GM19023 (cell line): ENCODE results near the gene HECA.
"Not testable (repeated sequence)": the region's sequence is repeated elsewhere in the genome, so short reads cannot be mapped to it uniquely, and the experiment has no call there.

ENCODE experiments used
- ATAC-seq: cut with Tn5 transposase; IDR thresholded peaks from one replicate; pipeline ENCODE4 v1.9.1; 2021; ENCODE audit warnings: mild to moderate bottlenecking, moderate library complexity; ENCODE audit not compliant: unreplicated experiment

Gene HECA

DNA sequence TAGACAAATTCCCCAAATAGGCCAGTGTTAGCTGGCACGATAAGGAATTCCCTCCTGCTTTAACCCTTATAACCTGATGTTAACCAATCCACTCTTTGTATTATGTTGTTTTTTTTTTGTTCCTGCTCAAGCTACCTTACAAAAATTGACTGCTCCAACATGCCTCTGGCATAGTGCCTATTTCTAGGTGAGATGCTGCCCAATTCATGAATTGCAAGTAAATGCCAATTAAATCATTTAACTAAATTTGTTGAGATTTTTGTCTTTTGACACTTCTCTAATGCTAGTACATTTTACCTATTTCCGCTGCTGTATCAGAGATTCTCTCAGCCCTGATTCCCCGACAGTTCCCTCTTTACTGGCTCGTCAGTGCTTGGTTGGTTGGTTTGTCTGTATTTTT lies 66.5 kb downstream of the HECA start:
- ATAC-seq, result no peak

- no peak for ATAC-seq
These were observed 70.1 kb downstream of the HECA start for GRCh38 chr6:139204978-139205377.

DNA sequence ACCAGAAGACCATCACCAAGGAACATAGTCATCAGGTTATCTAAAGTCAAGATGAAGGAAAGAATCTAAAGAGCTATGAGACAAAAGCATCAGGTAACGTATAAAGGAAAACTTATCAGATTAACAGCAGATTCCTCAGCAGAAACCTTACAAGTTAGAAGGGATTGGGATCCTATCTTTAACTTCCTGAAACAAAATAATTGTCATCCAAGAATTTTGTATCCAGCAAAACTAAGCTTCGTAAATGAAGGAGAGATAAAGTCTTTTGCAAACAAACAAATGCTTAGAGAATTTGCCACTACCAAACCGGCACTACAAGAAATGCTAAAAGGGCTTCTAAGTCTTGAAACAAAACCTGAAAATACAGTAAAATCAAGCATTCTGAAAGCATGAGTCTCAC lies 71.0 kb downstream of the HECA start:
- no peak for ATAC-seq

GRCh38 chr6:139210766-139211165 lies 75.9 kb downstream of the HECA start:
- ATAC-seq, result not testable (repeated sequence)

DNA sequence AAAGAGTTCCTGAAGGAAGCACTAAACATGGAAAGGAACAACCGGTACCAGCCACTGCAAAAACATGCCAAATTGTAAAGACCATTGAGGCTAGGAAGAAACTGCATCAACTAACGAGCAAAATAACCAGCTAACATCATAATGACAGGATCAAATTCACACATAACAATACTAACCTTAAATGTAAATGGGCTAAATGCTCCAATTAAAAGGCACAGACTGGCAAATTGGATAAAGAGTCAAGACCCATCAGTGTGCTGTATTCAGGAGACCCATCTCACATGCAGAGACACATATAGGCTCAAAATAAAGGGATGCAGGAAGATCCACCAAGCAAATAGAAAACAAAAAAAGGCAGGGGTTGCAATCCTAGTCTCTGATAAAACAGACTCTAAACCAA lies 77.6 kb downstream of the HECA start:
- not testable (repeated sequence) for ATAC-seq

DNA sequence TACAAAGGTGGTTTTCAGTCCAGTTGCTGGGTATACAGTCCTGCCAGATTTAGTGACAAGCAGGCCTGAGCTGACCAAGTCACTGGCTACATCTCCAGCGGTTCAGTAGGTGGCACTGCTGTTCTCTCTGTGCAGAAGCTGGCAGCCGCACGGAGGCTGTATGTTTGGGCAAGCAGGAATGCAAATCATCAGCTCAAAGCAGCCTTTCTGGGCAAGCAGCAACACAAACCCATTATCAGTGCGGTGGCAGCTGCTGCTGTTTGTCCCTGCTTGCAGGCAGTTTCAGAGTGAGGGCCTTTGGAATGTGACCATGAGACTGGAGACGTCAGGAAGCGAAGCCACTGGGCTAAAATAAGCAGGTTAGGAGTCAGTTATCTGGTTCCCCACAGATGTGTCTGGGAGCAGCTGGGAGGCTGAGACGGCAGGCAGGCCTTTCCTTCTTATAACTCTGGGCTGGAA lies 84.4 kb downstream of the HECA start:
- ATAC-seq, result peak; percentile 100

- ATAC-seq, result no peak
These were observed 84.9 kb downstream of the HECA start for GRCh38 chr6:139219746-139220145.

GRCh38 chr6:139228387-139228786 lies 93.5 kb downstream of the HECA start:
- ATAC-seq, result not testable (repeated sequence)
